Embryonic facial prominence (tissue), 1 donor: ENCODE measurements around the gene CAST.

Experiments
- DNase-seq: peaks from one replicate; pipeline ENCODE4 v3.0.0-alpha.2; 2016; ENCODE audit errors: extremely low spot score

The CAST gene

DNA sequence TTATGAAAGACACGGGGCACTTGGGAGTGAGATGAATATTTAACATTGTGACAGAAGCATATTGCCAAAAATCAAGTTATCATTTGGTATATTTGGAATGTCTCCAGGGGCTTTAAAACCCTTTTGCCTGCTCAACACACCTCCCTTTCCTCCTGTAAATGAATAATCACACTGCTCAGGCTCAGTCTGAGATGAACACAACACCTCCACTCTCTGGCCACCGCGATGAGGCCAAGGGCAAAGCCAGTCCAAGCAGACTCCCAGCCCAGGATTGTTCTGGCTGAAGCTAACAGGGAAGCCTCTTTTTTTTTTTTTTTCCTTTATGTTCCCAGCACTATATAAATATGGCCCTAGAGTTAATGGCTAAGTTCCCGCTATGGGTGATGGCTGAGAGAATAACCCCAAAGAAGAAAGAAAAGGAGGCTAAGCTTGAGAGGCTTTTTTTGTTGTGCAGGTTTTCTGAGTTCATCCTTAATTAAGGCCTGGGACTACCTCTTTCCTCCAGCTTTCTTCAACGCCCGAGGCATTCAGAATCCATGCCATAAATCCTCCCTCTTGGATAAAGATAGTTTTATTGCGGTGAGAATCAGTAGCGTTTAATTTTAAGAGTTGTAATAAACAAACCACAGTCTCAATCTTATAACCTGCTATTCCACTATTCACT, 156.1 kb downstream of the CAST start:
- DNase-seq = no peak

DNA sequence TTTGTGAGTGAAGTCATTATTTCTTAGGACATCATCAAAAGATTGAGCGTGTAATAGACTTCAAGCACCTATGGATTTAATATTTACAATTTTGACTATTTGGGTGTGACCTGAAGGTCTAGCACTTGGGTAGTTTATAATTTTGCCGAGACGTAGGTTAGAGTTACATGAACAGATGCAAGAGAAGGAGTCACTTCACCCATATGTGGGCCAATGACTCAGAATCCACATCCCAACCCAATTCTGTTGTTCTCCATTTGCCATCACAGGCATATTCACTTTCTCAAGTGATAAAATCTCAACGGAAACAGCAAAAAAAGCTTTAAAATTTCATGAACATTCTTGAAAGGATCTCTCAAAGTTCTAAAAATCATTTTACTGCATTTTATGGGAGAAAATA, 157.6 kb downstream of the CAST start:
- DNase-seq = no peak

DNA sequence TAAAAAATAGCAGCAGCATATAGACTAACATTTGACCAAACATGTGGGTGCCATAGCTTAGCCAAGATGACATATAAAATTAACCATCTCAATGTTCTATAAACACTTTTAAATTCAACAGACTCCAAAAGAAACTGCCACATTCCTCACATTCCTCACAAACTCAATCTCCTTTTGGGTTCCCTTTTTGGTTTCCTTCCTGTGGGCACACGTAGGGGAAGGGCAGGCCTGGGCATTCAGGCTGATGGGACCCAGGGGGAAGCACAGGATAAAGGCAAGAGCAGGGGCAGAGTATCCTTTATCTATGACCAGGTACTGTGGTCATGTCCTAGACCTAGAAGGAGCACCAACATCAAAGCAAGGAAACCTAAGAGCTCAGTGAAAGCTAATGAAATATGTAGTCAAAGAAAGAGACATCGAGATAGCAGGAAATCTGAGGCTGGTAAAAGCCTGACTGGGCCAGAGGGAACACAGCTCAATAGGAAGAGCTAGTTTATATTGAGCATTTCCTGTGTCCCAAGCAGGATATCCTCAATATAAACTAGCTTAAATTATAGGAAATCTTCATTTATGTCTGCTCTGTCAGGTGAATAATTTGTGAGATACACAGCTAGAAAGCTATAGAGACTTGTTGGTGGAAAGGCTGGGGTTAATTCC, 159.2 kb downstream of the CAST start:
- no peak for DNase-seq

DNA sequence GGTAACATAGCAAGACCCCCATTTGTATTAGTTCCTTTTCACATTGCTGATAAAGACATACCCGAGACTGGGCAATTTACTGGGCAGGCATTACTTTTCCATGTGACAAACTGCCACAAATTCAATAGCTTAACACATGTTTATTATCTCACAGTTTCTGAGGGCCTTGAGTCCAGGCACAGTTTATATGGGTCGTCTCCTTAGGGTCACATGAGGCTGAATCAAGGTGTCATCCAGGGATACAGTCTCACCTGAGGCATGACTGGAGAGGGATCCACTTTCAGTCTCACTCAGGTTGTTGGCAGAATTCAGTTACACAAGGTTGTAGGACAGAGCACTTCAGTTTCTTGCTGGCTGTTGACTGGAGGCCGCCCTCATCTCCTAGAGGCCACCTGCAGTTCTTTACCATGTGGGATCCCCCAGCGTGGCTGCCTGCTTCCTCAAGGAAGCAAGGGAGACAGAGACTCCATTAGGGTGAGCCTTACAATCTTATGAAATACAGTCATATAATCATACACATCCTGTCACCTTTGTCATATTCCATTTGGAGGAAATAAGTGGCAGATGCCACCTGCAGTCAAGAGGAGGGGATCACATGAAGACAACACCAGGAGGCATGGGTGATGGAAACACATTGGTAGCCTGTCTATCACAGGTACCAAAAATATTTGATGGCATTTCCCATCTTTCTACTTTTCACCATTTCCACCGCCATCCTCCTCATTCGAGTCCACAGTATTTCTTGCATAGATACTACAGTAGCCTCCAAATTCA, 160.7 kb downstream of the CAST start:
- DNase-seq = no peak

DNA sequence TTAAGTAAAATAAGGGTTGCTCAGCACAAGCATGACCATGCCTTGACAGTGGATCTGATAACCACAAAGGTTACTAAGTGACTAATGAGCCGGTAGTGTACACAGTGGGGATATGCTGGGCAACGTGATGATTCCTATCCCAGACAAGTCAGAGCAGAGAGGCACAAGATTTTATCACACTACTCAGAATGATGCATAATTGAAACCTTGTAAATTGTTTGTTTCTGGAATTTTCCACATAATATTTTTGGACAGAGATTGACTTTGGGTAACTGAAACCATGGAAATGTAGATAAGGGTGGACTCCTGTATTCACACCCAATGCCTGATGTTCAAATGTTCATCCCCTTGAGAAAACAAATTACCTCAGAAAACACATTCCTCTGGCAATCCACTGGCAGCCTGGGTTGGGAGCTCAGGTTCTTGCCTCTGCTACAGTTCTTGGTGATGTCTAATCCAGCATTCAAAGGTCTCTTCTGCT, 161.8 kb downstream of the CAST start:
- no peak for DNase-seq
